HG02943 (cell line): ENCODE data around the gene IGFL3.
"Not testable (repeated sequence)": the region's sequence is repeated elsewhere in the genome, so short reads cannot be mapped to it uniquely, and the experiment has no call there.

ENCODE experiments used
- ATAC-seq: cut with Tn5 transposase; IDR thresholded peaks from one replicate; pipeline ENCODE4 v1.9.1; 2021; ENCODE audit warnings: mild to moderate bottlenecking, low read depth, moderate library complexity; ENCODE audit not compliant: unreplicated experiment

The IGFL3 gene

DNA sequence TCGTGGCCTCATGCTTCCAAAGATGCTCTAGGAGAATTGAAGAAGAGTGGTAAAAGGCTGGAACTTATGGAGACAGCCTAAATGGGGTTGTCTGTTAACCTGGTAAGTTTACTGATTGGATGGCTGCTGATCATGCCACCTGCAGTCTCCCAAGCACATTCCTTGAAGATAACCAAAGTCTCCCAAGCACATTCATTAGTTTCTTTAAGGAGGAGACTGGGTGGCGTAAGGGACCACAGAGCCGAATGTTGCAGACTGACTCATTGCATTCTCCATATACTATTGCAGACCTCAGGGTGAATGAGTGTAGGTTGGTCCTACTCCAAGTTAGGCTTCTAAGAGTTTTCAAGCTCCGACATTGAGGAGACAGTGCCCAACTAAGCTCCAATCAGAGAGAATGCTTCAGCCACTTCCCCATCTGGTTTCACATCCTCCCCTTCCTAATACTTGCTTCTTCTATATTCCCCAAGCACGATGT, at the start of gene IGFL3:
Gene IGFL3, minus strand, starts transcription at position 51 of the 478 bp plus-strand sequence. Its CDS starts 39 bp downstream, at position 12.
- ATAC-seq, result no peak

DNA sequence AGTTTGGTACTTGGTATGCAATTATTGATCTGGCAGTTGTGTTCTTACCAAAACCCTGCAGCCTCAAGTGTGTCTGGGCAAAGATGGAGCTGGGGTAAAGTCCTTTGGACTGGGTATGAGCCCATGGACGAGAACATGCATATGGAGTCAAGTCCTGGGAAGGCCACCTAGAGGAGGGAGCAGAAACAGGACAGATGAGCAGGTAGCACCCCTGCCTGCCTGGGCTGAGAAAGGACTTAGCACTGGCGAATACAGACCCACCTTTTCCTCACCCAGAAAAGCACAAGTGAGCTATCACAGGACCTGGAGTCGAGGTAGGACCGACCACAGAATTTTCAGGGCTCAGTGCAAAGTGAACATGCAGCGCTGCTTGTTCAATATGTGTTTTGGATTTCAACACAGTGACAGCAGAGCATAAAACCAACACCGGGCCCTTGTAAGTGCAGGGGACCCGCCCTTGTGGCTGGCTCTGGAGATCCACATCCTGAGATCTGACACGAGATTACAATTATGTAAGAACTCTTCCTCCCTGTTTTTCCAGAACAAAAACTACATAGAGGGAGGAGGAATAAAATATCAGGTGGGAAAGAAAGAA, 49.5 kb upstream of the IGFL3 start:
- ATAC-seq, result no peak

DNA sequence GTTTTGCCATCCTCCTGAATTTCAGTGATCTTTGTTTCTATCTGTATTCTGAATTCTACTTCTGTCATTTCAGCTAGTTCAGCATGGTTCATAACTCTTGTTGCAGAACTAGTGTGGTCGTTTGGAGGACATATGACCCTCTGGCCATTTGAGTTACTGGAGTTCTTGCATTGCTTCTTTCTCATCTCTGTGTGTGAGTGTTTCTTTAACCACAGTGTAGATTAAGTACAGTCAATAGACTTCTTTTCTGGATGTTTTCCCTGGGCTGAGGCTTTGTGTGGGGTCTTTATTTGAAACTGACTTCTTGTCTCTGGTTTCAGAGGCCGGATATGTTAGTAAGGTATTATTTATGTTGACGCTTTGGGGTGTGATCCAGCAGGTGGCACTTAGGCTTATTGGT, 38.2 kb upstream of the IGFL3 start:
- no peak for ATAC-seq

DNA sequence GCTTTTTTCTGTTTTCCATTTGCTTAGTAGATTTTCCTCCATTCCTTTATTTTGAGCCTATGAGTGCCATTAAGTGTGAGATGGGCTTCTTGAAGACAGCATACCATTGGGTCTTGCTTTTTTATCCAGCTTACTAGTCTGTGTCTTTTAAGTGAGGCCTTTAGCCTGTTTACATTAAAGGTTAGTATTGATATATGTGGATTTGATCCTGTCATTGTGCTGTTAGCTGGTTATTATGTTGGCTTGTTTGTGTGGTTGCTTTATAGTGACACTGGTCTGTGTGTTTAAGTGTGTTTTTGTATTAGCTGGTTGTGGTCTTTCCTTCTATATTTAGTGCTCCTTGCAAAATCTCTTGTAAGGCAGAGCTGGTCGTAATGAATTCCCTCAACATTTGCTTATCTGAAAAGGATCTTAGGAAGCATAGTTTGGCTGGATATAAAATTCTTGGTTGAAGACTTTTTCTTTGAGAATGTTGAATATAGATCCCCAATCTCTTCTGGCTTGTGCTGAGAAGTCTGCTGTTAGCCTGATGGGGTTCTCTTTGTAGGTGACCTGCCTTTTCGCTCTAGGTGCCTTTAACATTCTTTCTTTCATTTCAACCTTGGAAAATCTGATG, 37.3 kb upstream of the IGFL3 start:
- not testable (repeated sequence) for ATAC-seq

DNA sequence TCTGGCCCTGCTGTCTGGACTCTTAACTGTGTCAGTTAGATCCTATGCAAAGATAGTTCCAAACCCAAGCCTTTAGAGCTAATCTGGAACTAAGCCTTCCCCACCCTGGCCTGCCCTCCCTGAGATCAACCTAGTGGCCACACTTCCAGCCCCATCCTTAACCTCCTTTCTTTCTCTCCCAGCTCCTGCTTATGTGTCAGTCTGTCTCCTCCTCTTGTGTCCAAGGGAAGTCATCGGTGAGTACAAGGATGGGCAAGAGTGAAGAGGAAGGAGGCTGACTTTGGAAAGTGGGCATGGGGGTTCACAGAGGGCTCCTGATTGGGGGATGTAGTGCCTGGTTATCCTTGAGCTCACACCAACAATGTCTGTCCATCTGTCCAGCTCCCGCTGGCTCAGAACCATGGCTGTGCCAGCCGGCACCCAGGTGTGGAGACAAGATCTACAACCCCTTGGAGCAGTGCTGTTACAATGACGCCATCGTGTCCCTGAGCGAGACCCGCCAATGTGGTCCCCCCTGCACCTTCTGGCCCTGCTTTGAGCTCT, 35.8 kb upstream of the IGFL3 start:
- ATAC-seq, result no peak

DNA sequence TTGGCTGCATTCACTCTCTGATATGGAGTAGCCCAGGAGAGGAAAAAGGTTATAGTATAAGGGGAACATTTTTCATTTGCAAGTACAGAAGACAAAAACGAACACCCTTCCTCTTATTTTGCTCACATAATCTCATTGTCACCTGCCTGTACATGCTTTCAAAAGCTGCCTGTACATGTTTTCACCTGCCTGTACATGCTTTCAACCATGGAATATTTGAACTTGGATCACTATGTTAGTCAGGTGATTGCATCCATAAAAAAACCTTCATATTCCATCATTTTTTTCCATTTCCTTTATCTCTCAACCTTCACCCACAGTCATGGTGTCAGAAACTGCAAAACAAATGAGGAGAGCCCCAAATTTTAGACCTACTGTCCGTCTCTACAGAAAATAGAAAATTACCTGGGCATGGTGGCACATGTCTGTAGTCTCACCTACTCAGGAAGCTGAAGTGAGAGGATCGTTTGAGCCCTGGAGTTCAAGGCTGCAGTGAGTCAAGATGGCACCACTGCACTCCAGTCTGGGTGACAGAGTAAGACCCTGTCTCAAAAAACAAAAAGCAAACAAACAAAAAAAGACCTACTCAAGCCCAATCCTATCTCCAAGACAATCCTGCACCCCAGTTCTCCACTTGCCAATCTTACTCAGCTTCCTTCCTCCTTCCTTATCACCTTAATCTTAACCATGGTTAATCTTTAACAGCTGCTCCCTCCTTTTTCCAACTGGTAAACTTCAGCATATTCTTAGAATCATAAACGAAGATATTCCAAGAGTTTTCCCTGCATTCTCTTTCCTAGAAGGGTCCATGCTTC, 35.1 kb upstream of the IGFL3 start:
- ATAC-seq, result no peak

DNA sequence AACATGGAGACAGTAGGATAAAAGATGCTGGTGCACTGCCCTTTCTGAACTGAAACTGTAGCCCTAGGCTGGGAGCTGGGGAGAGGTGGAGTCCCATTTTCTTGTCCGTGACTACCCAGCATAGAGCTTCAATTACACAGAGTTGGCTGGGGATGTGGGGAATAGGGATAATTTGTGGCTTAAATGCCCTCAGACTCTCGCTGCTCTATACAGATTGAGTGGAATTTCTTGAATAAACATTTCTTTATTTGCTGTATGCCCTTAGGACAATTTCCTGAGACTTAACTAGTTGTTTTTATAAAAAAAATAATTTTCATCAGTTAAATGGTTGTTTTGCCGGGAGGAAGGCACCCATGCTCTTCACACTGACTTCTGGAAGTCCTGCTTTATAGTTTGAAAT, 30.7 kb upstream of the IGFL3 start:
- no peak for ATAC-seq

DNA sequence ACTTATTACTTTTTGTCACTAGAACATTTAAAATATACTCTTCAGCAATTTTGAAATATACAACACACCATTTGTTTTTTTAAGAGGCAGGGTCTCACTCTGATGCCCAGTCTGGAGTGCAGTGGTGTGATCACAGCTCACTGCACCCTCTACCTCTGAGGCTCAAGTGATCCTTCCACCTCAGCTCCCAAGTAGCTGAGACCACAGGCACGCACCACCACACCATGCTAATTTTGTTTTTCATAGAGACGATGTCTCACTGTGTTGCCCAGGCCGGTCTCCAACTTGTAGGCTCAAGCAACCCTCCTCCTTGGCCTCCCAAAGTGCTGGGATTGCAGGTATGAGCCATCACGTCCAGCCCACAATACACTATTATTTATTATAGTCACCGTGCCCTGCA, 26.1 kb upstream of the IGFL3 start:
- no peak for ATAC-seq

DNA sequence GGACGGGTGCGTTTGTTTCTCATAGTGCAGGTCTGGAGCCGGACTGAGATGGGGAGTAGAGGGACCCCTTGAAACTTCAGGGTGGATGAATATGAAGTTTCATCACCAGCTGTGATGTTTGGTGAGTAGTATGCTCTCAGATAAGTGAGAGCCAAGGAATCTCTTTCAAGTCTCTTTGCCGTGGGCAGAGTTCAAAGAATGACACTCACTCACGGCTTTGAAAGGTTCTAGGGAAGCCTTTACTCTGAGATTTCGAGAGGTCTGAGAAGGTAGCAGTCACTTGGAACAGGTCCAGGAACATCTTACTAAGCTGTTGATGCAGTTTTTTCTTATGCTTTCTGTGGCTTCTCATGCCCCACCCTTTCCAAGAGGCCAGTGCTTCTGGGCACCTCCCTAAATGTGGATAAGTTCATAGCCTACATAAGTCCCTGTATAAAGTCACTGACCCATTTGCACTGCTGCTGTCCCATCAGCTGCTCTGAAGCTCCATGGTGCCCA, 23.4 kb upstream of the IGFL3 start, which contains the start of gene IGFL2:
Gene IGFL2, plus strand, starts transcription at position 448 of the 498 bp plus-strand sequence. Its CDS starts 41 bp downstream, at position 489.
- no peak for ATAC-seq

DNA sequence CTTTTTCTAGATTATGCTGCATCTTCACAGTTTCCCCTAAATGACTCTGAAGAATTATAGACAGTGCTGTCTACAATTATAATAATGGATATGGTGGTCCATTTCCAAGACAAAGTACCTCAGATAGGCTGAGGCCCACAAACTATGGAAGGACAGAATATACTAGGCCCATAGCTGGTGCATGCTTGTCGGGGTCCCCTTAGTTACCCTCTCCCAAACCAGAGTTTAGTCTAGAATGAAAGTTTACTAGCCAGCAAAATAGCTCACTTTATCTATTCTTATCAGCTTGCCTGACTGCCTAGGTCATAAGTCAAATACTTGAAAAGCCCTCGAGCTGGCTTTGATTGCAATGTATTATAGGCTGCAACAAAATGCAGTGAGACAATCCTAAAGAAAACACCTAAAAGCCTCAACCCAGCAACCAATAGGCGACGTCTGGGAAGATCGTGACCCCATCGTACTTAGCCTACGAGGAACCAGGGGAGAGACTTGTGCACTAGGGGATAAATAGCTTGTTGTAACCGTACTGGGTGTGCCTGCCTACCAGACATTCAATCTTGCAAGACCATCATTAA, 22.8 kb upstream of the IGFL3 start:
- no peak for ATAC-seq

DNA sequence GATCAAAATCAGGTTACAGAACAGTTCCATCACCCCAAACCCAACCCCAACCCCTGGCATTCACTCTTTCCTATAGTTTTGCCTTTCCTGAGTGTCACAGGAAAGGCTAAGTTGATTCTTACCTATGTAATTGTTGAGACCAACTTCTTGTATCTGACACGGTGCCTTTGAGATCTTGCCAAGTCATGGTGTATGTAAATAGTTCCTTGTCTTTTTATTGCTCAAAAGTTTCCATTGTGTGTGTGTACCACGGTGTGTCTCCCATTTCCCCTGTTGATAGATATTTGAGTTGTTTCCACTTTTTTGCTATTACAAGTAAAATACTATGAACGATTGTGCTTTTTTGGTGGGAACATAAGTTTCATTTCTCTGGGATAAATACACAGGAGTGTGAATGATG, 20.3 kb upstream of the IGFL3 start:
- ATAC-seq, result no peak

DNA sequence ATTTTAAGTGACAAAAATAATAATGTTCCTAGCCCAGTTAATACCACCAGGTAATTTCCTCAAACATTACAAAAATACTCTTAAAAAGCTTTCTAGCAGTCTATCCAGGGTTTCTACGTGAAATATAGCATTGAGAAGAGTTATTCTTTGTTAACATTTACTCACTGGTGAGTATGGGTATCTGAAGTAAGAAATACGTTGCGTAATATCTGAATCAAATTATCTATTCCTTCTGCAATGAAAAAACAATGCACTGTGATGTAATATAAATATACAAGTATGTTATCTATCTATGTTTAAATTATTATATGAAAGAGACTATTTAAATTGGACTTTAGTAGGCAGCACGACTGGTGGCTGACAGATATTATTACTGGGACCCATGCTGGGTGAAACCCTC, 17.8 kb upstream of the IGFL3 start:
- ATAC-seq, result no peak

DNA sequence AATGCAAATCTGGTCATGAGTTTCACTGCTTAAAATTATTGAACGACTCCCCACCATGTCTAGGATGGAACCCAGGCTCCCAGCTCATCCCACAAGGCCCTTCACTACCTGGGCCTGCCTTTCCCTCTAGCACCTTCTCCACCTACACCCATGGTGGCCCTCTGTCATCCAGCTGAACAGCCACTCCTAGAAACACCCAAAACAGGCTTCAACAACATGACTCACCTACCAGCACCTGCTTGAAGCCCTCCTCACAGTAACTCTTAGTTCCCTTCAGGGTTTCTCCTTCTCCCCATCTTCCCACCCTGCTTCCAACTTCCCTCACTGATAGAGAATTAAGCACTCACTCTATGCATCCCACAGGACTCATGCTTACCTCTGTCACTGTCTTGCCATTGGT, 16.9 kb upstream of the IGFL3 start:
- ATAC-seq, result no peak

DNA sequence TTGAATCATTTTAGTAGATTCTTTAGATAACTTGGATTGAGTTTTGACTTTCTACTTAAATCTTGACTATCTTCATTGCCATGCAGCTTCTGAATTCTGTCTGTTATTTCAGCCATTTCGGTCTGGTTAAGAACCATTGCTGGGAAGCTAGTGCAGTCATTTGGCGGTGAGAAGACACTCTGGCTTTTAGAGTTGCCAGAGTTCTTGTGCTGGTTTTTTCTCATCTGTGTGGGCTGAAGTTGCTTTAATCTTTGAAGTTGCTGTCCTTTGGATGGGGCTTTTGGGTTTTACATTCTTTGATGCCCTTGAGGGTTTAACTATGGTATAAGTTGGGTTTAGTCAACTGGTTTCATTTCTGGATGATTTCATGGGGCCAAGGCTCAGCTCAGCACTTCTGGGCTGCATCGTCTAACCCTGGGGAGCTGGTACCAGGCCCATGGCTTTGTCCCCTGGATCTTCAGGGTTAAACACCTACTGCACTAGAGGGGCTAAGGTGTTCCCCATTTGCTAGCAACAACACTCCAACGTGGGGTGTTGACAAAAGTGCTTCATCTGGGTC, 13.5 kb upstream of the IGFL3 start:
- no peak for ATAC-seq

DNA sequence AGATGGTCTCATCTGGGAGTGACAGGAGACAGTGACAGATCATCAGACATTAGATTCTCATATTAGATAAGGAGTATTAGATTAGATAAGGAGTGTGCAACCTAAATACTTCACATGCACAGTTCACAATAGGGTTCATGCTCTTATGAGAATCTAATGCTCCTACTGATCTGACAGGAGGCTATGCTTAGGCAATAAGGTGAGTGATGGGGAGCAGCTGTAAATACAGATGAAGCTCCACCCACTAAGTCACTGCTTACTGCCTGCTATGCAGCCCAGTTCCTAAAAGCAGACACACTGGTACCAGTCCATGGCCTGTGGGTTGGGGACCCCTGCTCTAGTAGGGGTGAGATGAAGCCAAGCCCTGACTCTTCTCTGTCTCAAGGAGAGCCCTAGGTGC, 10.0 kb upstream of the IGFL3 start:
- ATAC-seq, result no peak

DNA sequence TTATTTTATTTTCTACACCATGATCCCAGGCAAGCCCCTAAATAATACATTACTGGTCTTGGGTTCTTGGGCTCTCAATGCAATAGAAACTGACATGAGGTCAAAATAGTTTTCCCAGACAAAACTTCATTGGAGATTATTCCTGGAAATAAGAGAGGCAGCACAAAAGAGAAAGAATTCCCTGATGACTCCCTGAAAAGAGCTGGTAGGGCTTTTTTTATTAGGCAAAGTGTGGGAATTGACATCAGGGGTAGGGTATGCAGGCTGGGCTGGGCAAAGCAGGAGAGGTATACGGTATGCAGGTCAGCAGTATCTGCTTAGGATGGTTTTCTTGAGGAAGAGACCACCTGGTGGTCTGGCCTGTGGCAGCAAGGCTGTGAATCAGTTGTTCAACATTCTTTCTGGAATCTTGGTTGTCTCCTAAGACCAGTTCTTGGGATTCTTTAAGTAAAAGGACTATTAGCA, 9.3 kb upstream of the IGFL3 start:
- no peak for ATAC-seq

DNA sequence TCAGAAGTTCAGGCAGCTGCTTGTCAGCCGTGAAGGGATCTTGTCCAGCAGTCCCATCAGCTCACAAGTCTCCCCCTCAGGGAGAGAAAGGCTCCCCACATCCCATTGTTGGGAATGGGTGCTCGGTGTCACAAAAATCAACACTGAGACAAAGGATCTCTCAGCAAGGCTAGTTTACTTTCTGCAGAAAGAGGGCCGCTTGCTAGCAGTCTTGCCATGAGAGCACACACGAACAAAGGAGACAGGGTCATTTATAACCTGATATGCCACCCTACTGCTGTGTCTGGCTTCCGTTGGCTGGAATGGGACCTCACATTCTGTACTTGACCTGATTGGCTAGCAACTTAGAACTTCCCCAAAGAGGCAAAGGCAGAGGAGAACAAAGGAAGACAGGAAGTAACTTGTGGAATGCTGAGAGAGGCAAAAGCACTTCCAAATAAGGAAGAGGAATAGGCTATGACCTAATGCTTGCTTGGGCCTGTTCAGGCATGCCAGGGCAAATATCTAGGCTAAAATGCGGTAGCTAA, 8.7 kb upstream of the IGFL3 start:
- ATAC-seq, result no peak

DNA sequence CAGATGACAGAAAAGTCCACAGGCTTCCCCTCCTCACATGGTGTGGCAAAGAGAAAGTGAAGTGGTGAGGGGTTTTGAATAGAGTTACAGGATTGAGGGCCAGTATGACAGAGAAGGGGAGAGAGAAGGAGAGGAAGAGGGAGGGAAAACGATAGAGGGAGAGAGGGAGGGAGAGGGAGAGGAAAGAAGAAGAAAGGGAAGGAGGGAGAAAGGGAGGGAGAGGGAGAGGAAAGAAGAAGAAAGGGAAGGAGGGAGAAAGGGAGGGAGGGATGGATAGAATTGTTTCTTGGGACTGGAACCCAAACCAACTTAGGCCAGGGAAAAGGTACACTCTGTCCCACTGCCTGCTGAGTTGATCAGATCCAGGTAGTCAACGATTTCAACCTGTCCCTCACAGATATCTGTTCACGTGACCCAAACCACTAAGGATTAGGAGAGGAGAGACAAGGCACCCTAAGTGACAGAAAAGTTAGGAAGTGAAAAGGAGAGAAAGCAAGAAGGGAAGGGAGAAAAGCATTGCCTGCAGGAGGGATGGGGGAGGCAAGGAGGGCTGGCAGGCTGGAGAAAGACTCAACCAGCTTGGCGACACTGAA, 8.1 kb upstream of the IGFL3 start:
- no peak for ATAC-seq

DNA sequence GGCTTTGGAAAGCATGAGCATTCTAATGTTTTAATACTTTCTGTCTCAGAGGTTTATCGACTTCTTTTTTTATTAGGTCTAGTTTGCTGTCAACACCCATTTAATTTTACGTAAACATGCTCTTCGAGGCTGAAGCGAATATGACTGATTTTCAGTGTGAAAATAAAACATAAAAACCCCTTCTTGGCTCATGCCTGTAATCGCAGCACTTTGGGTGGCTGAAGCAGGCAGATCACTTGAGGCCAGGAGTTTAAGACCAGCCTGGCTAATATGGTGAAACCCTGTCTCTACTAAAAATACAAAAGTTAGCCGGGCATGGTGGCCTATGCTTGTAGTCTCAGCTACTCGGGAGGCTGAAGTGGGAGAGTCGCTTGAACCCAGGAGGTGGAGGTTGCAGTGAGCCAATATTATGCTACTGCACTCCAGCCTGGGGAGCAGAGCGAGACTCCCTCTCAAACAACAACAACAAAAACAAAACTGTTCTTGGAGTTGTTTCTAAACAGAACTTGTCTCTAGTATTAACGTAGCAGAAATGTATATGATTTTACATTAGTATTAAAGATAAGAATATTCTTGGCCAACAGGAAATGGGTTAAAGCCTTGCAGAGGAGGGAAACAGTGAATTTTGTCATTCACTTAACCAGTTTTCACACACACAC, 7.1 kb upstream of the IGFL3 start:
- no peak for ATAC-seq
